K562 (cell line): ENCODE results near the gene ALG12. TPM values are rescaled to one million over a fixed set of nuclear protein-coding genes. Genes with fewer than 3 reads are reported as not detected.
A peak's percentile ranks its signal among the peaks of the same experiment; 100 is the strongest.

Experiments
- BRD4 ChIP-seq: fragments of 200-600 bp; sonication (generic); IDR thresholded peaks from 2 replicates; pipeline ENCODE4 v1.6.1; 2017; ENCODE audit warnings: inconsistent platforms
- CHD1 ChIP-seq: fragments of 200-600 bp; sonication (generic); IDR thresholded peaks from one replicate; pipeline ENCODE4 v1.6.1; 2012; ENCODE audit warnings: mild to moderate bottlenecking, moderate library complexity, low read length, inconsistent platforms
- DMBX1 ChIP-seq: fragments of 250-450 bp; sonication (Bioruptor Pico); IDR thresholded peaks from 2 replicates; pipeline ENCODE4 v1.8.0; 2022; ENCODE audit warnings: inconsistent platforms, mild to moderate bottlenecking, moderate library complexity, borderline replicate concordance
- FIP1L1 ChIP-seq: fragments of 200-400 bp; formaldehyde crosslinking; IDR thresholded peaks from 2 replicates; pipeline ENCODE4 v1.6.1; 2018; ENCODE audit warnings: mild to moderate bottlenecking, low read depth, low read length; ENCODE audit not compliant: poor library complexity, severe bottlenecking
- GMEB1 ChIP-seq: fragments of 250-450 bp; sonication (Bioruptor Pico); IDR thresholded peaks from 2 replicates; pipeline ENCODE4 v1.4.0; 2020; ENCODE audit warnings: mild to moderate bottlenecking
- HEY1 ChIP-seq: fragments of 250-450 bp; sonication (Bioruptor Pico); IDR thresholded peaks from 2 replicates; pipeline ENCODE4 v1.5.0; 2020; ENCODE audit warnings: mild to moderate bottlenecking, moderate library complexity, borderline replicate concordance
- NBN ChIP-seq: fragments of 450-650 bp; IDR thresholded peaks from 2 replicates; pipeline ENCODE4 v1.6.1; 2016; ENCODE audit warnings: low read depth, mild to moderate bottlenecking
- RNF219 ChIP-seq: fragments of 250-450 bp; sonication (Bioruptor Pico); IDR thresholded peaks from 2 replicates; pipeline ENCODE4 v1.5.0; 2022; ENCODE audit warnings: mild to moderate bottlenecking
- SUPT5H ChIP-seq: fragments of 450-650 bp; IDR thresholded peaks from 2 replicates; pipeline ENCODE4 v1.6.1; 2016
- UBTF ChIP-seq, 2 experiments: IDR thresholded peaks; 2 replicates each; pipeline ENCODE4 v1.6.1; 2012; ENCODE audit warnings: improper control_type of control experiment in 2 of 2, low read depth in 2 of 2, low read length in 2 of 2, borderline replicate concordance in 1 of 2
- ZBTB12 ChIP-seq: fragments of 250-450 bp; sonication (Bioruptor Pico); IDR thresholded peaks from 2 replicates; pipeline ENCODE4 v1.4.0; 2020
- ZFP36 ChIP-seq: fragments of 150-350 bp; IDR thresholded peaks from 2 replicates; pipeline ENCODE4 v1.6.1; 2018; ENCODE audit warnings: low read length, low read depth; ENCODE audit not compliant: partially characterized antibody
- ZNF24 ChIP-seq: fragments of 450-650 bp; IDR thresholded peaks from 2 replicates; pipeline ENCODE4 v1.6.1; 2016
- ZNF347 ChIP-seq: fragments of 450-650 bp; formaldehyde crosslinking; IDR thresholded peaks from 2 replicates; pipeline ENCODE4 v1.4.0; 2020; ENCODE audit warnings: low read depth, mild to moderate bottlenecking, moderate library complexity
- ZNF398 ChIP-seq: fragments of 250-450 bp; sonication (Bioruptor Pico); IDR thresholded peaks from 2 replicates; pipeline ENCODE4 v1.8.0; 2021; ENCODE audit warnings: moderate library complexity, mild to moderate bottlenecking, inconsistent platforms
- polyA plus RNA-seq, 8 experiments: library from polyadenylated mRNA; depleted of rRNA in 4 of 8; stranded (reverse) in 5 of 8; unstranded in 3 of 8; fragments of >200 nt; fragmentation: Nextera tagmentation in 2 of 8; fragmentation: Illumina TruSeq in 1 of 8; extraction: Ambion mirVana in 2 of 8; extraction: Trizol in 1 of 8; gene quantifications; 2 replicates each; pipeline versions ENCODE4 v1.2.1 to v1.2.3, GENCODE V29; 2011 to 2014; ENCODE audit warnings: inconsistent platforms in 1 of 8, missing spikeins in 1 of 8
- total RNA-seq, 7 experiments: library from RNA; depleted of rRNA in 6 of 7; stranded (reverse); fragments of >200 nt in 6 of 7; fragmentation: Illumina TruSeq in 2 of 7; extraction: Trizol in 2 of 7; gene quantifications; 2 replicates each; pipeline versions ENCODE4 v1.2.1 to v1.2.3, GENCODE V29; 2011 to 2021; ENCODE audit warnings: low replicate concordance in 1 of 7

Gene ALG12
- total and polyA plus RNA-seq, 9 of the 15 experiments (the other 6 are each of a cell fraction or from before 2014, with no cell fraction given), result 0.20 to 8.5 (median 3.4) TPM

GRCh38 chr22:49960159-49961004 lies 42.1 kb upstream of the ALG12 start, which contains the start of gene PIM3 (continued):
- peak; percentile 97 for TF ChIP-seq GMEB1 (CRISPR knock-in tag)
- no peak for TF ChIP-seq HEY1 (CRISPR knock-in tag)
- peak; percentile 64 for TF ChIP-seq SUPT5H
- peak; percentile 59 for TF ChIP-seq FIP1L1
- TF ChIP-seq BRD4, result no peak
- peak; percentile 14 to 31; a peak in 1 of 4 replicates for TF ChIP-seq UBTF (IDR thresholded peaks at IDR 0.05; ENCODE audit: borderline replicate concordance in 1 of 2, low read depth in 2 of 2, low read length in 2 of 2)
- TF ChIP-seq ZNF398, result no peak
- TF ChIP-seq DMBX1 (CRISPR knock-in tag), result no peak
- TF ChIP-seq ZBTB12 (CRISPR knock-in tag), result peak; percentile 21; the same call in 1 of the 2 replicates
- TF ChIP-seq NBN, result no peak
- TF ChIP-seq RNF219, result no peak
- TF ChIP-seq ZNF347, result no peak
- peak; percentile 81 for TF ChIP-seq CHD1
- TF ChIP-seq ZNF24, result no peak
- TF ChIP-seq ZFP36, result no peak
